Measurements from ENCODE around the gene SHMT1.
"Not testable (repeated sequence)": the region's sequence is repeated elsewhere in the genome, so short reads cannot be mapped to it uniquely, and the experiment has no call there.

The SHMT1 gene
- 5.3 to 30.7 (median 15.4) reads per million in 17 experiments for total RNA-seq

GRCh38 chr17:18363101-18364049 is at the start of gene SHMT1:
Gene SHMT1, minus strand, starts transcription at chr17:18363550. Its CDS starts 7,569 bp downstream, at chr17:18355981.
- peak; percentile 91 to 97 (median 94) for DNase-seq

DNA sequence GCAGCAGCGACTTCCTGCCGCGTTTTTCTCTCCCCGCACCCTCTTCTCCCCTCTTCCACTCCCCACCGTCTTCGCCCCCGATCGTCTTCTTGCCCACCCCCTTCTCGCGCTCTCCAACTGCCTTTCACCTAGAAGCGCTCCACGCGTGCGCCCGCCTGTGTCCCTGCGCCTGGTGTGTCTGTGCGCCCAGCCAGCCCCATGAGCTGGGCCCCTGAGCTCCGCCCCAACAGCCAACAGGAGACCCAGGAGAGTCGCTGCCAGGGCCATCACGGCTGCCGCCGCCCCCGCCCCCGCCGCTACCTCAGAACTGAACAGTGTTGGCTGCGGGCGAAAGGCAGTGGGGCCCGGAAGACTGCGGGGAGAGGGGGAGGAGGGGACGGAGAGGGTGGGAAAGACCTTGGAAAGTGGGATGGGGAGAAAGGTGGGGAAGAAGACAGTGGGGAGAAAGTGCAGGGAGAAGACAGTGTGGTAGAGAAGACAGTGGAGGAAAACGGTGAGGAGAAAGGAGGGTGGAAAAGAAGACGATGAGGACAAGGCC is 48.7 kb upstream of the SHMT1 start:
- DNase-seq: not testable (repeated sequence)

DNA sequence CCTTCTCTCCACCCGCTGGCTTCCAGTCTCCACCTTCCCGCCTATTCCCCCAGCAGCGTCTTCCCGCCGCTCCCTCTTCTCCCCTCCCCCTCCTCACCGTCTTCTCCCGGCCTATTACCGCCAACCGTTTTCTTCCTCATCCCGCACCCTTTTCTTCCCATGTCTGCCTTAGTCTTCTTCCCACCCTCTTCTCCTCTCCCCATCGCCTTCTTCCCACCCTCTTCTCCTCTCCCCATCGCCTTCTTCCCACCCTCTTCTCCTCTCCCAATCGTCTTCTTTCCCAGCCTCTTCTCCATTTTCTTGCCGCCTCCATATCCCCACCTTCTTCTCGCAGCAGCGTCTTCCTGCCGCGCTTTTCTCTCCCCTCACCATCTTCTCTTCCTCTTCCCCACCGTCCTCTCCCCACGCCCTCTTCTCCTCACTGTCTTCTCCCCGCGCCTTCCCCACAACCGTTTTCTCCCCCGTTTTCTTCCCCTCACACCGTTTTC is 48.1 kb upstream of the SHMT1 start:
- peak in 3 of 4 experiments; percentile 6 to 19 (median 14) for DNase-seq

- not testable (repeated sequence) for DNase-seq
Measured at GRCh38 chr17:18410736-18411135, 47.4 kb upstream of the SHMT1 start.

GRCh38 chr17:18409321-18409720 is 46.0 kb upstream of the SHMT1 start:
- peak in 3 of 4 experiments; percentile 4 to 46 (median 30) for DNase-seq

GRCh38 chr17:18408906-18409305 is 45.6 kb upstream of the SHMT1 start:
- peak; percentile 43 to 61 (median 50) for DNase-seq

- DNase-seq: not testable (repeated sequence)
Measured at GRCh38 chr17:18403604-18404003, 40.3 kb upstream of the SHMT1 start.

- DNase-seq: peak; percentile 51 to 72 (median 62)
Measured at GRCh38 chr17:18403166-18403565, 39.8 kb upstream of the SHMT1 start.

GRCh38 chr17:18401872-18402590 is 38.7 kb upstream of the SHMT1 start:
- not testable (repeated sequence) for DNase-seq

DNA sequence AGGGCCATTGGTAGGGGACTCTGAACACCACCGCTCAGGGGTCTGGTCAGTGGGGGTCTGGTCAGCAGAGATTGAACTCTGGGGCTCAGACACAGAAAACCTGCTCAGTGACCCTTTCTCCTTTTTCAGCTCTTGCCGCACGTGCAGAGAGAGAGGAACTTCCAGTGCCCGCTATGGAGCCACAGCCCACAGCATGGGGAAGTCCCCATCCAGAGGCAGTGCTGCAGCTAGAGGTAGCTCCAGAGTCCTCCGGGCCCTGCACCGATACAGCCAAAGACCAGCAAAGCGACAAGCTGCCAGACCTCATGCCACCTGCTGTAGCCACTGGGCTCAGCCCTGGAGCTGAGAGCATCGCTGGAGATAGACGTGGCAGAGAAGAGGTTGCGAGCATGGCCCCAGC is 25.4 kb upstream of the SHMT1 start:
- not testable (repeated sequence) for DNase-seq

DNA sequence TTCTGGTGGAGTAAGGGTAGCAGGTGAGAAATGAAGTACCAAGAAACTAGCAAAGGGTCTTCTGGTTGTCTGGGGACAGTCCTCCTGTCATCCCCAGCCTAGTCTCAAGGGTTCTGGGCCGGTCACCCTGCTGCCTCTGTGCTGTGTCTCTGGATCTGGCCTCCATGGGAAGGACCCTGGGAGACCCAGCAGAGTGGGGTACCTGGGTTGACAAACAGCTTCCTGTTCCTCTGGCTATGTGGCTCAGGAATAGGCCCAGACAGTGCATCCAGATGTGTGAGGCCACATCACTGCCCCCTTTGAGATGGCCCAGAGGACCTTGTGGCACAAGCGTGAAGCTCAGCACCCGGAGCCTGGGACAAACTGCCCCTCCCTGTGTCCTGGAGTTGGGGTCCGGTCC is 24.9 kb upstream of the SHMT1 start:
- not testable (repeated sequence) for DNase-seq

- DNase-seq: not testable (repeated sequence)
Measured at GRCh38 chr17:18387583-18387982, 24.2 kb upstream of the SHMT1 start.

DNA sequence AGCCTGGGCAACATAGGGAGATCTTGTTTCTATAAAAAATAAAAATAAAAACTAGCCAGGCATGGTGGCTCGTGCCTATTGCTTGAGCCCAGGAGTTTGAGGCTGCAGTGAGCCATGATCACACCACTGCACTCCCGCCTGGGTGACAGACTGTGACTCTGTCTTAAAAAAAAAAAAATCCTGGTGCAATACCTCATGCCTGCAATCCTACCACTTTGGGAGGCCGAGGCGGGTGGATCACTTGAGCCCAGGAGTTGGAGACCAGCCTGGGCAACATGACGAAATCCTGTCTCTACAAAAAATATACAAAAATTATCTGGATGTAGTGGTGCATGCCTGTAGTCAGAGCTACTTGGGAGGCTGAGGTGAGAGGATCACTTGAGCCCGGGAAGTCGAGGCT is 20.9 kb upstream of the SHMT1 start:
- not testable (repeated sequence) for DNase-seq

DNA sequence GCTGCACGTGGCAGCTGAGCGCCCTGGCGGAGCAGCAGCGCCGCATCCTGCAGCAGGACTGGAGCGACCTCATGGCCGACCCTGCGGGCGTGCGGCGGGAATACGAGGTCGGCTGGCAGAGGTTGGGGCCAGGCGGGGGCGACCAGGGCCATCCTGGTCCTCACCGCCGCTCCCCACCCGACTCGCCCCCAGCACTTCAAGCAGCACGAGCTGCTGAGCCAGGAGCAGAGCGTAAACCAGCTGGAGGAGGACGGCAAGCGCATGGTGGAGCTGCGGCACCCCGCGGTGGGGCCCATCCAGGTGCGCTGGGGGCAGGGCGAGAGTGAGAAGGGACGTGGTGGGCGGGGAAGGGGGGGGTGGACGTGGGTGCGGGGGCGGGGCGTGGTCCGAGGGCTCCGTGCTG is 19.7 kb upstream of the SHMT1 start:
- DNase-seq: peak in 2 of 4 experiments; percentile 15 to 27

DNA sequence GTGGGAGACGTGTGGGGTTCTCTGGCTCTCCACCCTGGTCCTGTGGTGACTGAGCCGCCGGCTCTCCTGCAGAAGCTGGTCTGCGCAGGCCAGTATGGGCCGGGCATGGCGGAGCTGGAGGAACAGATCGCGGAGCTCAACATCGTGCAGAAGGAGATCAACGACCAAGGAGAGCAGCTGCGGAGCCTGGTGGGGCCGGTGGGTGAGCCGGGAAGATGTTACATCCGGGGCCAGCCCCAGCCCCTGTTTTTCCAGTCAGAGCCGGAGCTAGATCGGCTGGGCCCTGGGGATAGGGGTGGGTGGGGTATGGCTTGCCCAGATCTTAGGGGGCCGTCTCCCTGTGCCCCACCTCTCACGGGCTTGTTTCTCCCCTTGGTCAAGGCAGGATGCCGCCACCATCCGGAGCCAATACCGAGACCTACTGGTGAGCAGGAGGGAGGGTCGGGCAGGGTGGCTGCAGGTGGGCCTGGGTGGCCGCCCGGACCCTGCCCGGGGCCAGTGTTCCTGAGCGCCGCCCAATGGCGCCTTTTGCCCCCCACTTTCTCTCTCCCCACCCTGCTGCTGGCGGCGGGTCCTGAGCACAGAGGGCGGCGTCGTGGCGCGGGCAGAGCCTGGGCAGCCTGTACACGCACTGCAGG is 19.2 kb upstream of the SHMT1 start:
- no peak for DNase-seq

- DNase-seq: no peak
Measured at GRCh38 chr17:18381953-18382245, 18.5 kb upstream of the SHMT1 start.

- no peak for DNase-seq
Measured at GRCh38 chr17:18381158-18381952, 18.0 kb upstream of the SHMT1 start.

DNA sequence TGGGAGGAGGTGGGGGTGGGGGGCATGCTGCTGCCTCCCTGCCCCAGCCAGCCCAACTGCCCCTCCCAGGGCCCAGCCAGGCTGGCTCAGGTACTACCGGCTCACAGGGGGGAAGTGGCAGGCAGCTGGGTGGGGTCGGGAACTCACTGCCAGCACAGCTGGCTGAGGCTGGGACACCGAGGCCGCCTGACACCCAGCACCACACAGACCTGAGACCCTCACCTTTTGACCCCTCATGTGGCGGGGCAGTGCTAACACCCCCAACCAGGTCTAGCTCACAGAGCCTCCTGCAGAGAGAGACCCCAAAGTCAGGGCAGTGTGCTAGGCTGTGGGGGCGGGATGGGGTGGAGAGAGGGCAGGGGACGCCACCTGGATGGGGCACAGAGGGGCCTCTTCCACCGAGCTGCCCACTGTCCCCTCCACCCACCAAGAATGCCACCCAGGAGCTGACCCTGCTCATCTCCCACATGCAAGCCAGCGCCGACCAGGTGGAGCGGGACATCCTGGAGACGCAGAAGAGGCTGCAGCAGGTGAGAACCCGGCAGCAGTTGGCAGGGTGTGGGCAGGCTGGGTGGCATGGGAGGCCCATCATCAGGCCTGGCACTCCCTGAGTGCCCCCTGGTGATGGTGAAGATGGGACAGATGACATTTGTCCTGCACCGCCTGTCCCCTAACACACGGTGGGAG is 17.3 kb upstream of the SHMT1 start:
- no peak for DNase-seq

GRCh38 chr17:18379246-18380146 is 16.1 kb upstream of the SHMT1 start:
- no peak for DNase-seq

GRCh38 chr17:18378614-18379013 is 15.3 kb upstream of the SHMT1 start:
- DNase-seq: peak in 2 of 4 experiments; percentile 30 to 31

Measured in suppressor macrophage (primary cell).